Activated B cell treated with CpG ODN at 0.5 μM for 24 hours (primary cell): ENCODE measurements around the gene FGF1. TPM values are rescaled to one million over a fixed set of nuclear protein-coding genes. Genes with fewer than 3 reads are reported as not detected.
A peak's percentile ranks its signal among the peaks of the same experiment; 100 is the strongest.

Source experiments
- ATAC-seq: fragments of 200-7000 bp; cut with Tn5 transposase; one replicate; pipeline ENCODE4 v1.10.0; 2021; ENCODE audit warnings: low read depth, mild to moderate bottlenecking, moderate library complexity
- CTCF ChIA-PET: fragments of 350-600 bp; sonication (Branson Sonifier 250); formaldehyde crosslinking; loops from one replicate; lab custom pipeline; 2021; ENCODE audit warnings: antibody characterized with exemption; lab: Charles Lee
- POLR2A ChIA-PET: fragments of 350-600 bp; sonication (Branson Sonifier 250); formaldehyde crosslinking; loops from one replicate; lab custom pipeline; 2021; ENCODE audit warnings: antibody characterized with exemption; lab: Charles Lee
- DNase-seq: peaks from one replicate; pipeline ENCODE4 v3.0.0; 2022
- H3K27ac Mint-ChIP-seq: one replicate; pipeline ENCODE4 v1.8.0; 2020; ENCODE audit warnings: mixed read lengths
- H3K27me3 Mint-ChIP-seq: one replicate; pipeline ENCODE4 v1.8.0; 2021; ENCODE audit warnings: mixed read lengths
- H3K36me3 Mint-ChIP-seq: one replicate; pipeline ENCODE4 v1.8.0; 2021; ENCODE audit warnings: low read depth, mixed read lengths
- H3K4me1 Mint-ChIP-seq: one replicate; pipeline ENCODE4 v1.8.0; 2021; ENCODE audit warnings: mixed read lengths
- H3K4me3 Mint-ChIP-seq: one replicate; pipeline ENCODE4 v1.8.0; 2020; ENCODE audit warnings: mild to moderate bottlenecking, mixed read lengths
- H3K9me3 Mint-ChIP-seq: one replicate; pipeline ENCODE4 v1.8.0; 2020; ENCODE audit warnings: mixed read lengths
- CTCF ChIP-seq: fragments of 200-600 bp; IDR thresholded peaks from one replicate; pipeline ENCODE4 v1.8.0; 2022; ENCODE audit warnings: antibody characterized with exemption, mild to moderate bottlenecking
- intact Hi-C: fragments of 100-400 bp; cut with micrococcal nuclease; formaldehyde crosslinking; loops from one replicate; pipeline ENCODE4 v1.15.1; 2024
- total RNA-seq: library from RNA; stranded (reverse); gene quantifications from 2 replicates; pipeline ENCODE4 v1.2.3, GENCODE V29; 2022

Gene FGF1
- total RNA-seq, 1 donor from 2014 or later, result not detected

DNA sequence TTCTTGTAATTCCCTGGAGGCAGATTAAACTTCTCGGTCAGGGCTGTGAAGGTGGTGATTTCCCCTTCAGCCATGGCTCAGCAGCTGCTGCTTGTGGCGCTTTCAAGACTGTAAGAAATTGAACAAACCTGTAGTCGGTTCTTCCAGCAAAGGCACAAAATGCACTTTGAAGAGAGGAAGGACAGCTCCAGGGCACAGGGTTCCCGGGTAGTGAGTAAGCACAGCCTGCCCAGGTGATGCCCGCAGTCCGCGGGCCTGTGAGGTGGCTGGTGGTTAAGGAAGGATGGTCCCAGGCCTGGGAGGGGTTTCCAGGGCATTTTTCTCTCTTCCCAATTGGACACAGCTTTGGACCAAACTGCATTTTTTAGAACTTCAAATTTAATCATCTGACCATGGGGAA is 71.8 kb downstream of the FGF1 start:
- peaks cover 15% of the 10 kb centered on the region for H3K27me3 Mint-ChIP-seq
- ATAC-seq (no peak), DNase-seq (no peak)
- H3K9me3 Mint-ChIP-seq, result no peaks in the 10 kb centered on the region
- H3K36me3 Mint-ChIP-seq, result no peaks in the 10 kb centered on the region
- H3K27ac Mint-ChIP-seq, result no peak overlapping the region
- CTCF ChIA-PET, result interaction anchor here (0.8 kb wide), 1 partner anchor 8 kb away, joined by 4 read pairs; no protein-coding TSS in a partner anchor
- H3K4me1 Mint-ChIP-seq, result peaks cover 2% of the 10 kb centered on the region
- TF ChIP-seq CTCF, result no peak
- intact Hi-C loops, result loop anchor here (5.0 kb wide), 1 partner anchor 98 kb away; no protein-coding TSS in a partner anchor
- H3K4me3 Mint-ChIP-seq, result no peak overlapping the region
- POLR2A ChIA-PET, result no interaction called here

GRCh38 chr5:142613271-142613671 is 72.6 kb downstream of the FGF1 start:
- intact Hi-C loops, result loop anchor here (5.0 kb wide), 1 partner anchor 99 kb away; no protein-coding TSS in a partner anchor
- CTCF ChIA-PET, result interaction anchor here (0.8 kb wide), 1 partner anchor 7 kb away, joined by 4 read pairs; no protein-coding TSS in a partner anchor
- Mint-ChIP-seq H3K4me1 (peaks cover 2% of the 10 kb centered on the region), H3K27ac (no peak overlapping the region), H3K9me3 (no peaks in the 10 kb centered on the region), H3K27me3 (peaks cover 15% of the 10 kb centered on the region), H3K36me3 (no peaks in the 10 kb centered on the region), H3K4me3 (no peak overlapping the region)
- POLR2A ChIA-PET, result no interaction called here
- ATAC-seq (no peak), DNase-seq (no peak)
- TF ChIP-seq CTCF, result no peak

DNA sequence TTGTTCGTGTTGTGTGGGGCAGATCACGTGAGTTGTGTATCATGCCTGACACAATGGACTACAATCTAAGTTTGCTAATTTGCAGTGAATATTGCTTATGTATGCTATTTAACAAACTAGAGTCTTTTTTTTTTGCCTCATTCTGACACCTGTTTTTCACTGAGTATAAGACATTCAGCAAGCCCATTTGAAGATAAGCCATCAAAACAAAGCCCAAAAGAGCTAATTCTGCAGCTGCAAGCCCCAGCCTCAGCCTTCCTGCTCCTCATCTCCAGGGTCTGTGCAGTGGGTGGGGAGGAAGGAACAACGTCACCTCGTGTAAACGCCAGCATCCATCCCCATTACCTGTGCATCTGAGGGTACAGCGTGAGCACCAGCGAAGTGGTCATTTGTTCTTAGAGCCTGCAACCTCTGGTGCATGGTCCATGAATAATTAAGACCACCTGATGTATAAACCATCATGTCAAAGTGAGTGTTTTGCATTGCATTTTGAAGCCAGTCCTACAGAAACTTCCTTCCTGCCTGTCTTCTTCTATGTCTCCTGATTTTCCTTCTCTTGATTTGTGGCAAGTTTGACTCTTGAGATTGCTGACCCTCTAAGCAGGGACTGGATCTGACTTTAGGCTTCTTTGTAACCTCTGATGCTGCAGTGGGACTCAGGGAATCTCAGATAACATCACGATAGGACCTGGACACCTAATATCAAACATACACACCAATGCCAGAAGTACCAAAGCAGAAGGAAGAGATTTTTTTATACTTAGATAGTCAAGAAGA is 73.2 kb downstream of the FGF1 start:
- ATAC-seq, result no peak
- ChIA-PET POLR2A (no interaction called here), CTCF (interaction anchor here (0.7 to 1.8 kb wide), 3 partner anchors 9 to 268 kb away, joined by 3 to 6 read pairs (median 3); no protein-coding TSS in a partner anchor)
- Mint-ChIP-seq H3K4me1 (peaks cover 2% of the 10 kb centered on the region), H3K27me3 (peaks cover 18% of the 10 kb centered on the region), H3K4me3 (no peak overlapping the region), H3K9me3 (no peaks in the 10 kb centered on the region), H3K36me3 (no peaks in the 10 kb centered on the region), H3K27ac (no peak overlapping the region)
- no peak for DNase-seq
- intact Hi-C loops, result loop anchor here (5.0 kb wide), 1 partner anchor 100 kb away; no protein-coding TSS in a partner anchor
- no peak for TF ChIP-seq CTCF

- H3K9me3 Mint-ChIP-seq, result no peaks in the 10 kb centered on the region
- no peak for TF ChIP-seq CTCF
- ChIA-PET CTCF (interaction anchor here (0.7 to 1.8 kb wide), 2 partner anchors 12 to 277 kb away, joined by 3 to 6 read pairs; no protein-coding TSS in a partner anchor), POLR2A (no interaction called here)
- H3K27me3 Mint-ChIP-seq, result peaks cover 19% of the 10 kb centered on the region
- DNase-seq (peak; percentile 29), ATAC-seq (peak; percentile 77)
- H3K4me1 Mint-ChIP-seq, result peaks cover 2% of the 10 kb centered on the region
- no peak overlapping the region for H3K4me3 Mint-ChIP-seq
- intact Hi-C loops, result loop anchor here (1.0 to 5.0 kb wide), 5 partner anchors 88 to 459 kb away; no protein-coding TSS in a partner anchor
- H3K27ac Mint-ChIP-seq, result no peak overlapping the region
- H3K36me3 Mint-ChIP-seq, result no peaks in the 10 kb centered on the region
These were observed 74.7 kb downstream of the FGF1 start for GRCh38 chr5:142611154-142611553.
